Esophagus squamous epithelium (tissue), 5 donors: ENCODE data around the gene MSL3B.

Experiments used
- DNase-seq: peaks from one replicate; lab custom pipeline; 2025; lab: John Stamatoyannopoulos, UW
- H3K27ac ChIP-seq, 4 donors: fragments of 200-600 bp; sonication (generic); one replicate each; pipeline ENCODE4 v1.5.1; 2016 to 2019; ENCODE audit warnings: mild to moderate bottlenecking in 1 of 4
- H3K27me3 ChIP-seq, 4 donors: fragments of 200-600 bp; sonication (generic); 1 replicate in 3 of 4; 2 replicates in 1 of 4; pipeline versions ENCODE4 v1.5.1 to v1.6.0; 2017 to 2021; ENCODE audit warnings: antibody characterized with exemption in 1 of 4
- H3K36me3 ChIP-seq, 3 donors: fragments of 200-600 bp; sonication (generic); one replicate each; pipeline ENCODE4 v1.5.1; 2016 to 2019
- H3K4me1 ChIP-seq, 3 donors: fragments of 200-600 bp; sonication (generic); one replicate each; pipeline ENCODE4 v1.5.1; 2017 to 2019
- H3K4me3 ChIP-seq, 4 donors: fragments of 200-600 bp; sonication (generic); 1 replicate in 3 of 4; 2 replicates in 1 of 4; pipeline ENCODE4 v1.5.1; 2016 to 2019; ENCODE audit warnings: mild to moderate bottlenecking in 2 of 4, moderate library complexity in 1 of 4
- H3K9me3 ChIP-seq, 3 donors: fragments of 200-600 bp; sonication (generic); one replicate each; pipeline ENCODE4 v1.5.1; 2016 to 2019
- POLR2A ChIP-seq, 4 donors: fragments of 450-650 bp; IDR thresholded peaks; one replicate each; pipeline ENCODE4 v1.6.1; 2017; ENCODE audit warnings: antibody characterized with exemption in 4 of 4, mild to moderate bottlenecking in 4 of 4, moderate library complexity in 3 of 4
- WGBS, 2 donors: methylation state at CpG; one replicate each; pipeline ENCODE4 v1.1.5; 2018; 5-methylcytosine and 5-hydroxymethylcytosine counted together
- intact Hi-C: fragments of 100-400 bp; cut with DNase I; formaldehyde crosslinking; loops from one replicate; pipeline ENCODE4 v1.15.0; 2022
- TF ChIP-seq, protein P1 (sequence below), 6 experiments: fragments of 450-650 bp in 4 of 6; fragments of 200-600 bp in 2 of 6; sonication (generic) in 2 of 6; IDR thresholded peaks; one replicate each; pipeline ENCODE4 v1.5.1; 2016 to 2019; ENCODE audit warnings: antibody characterized with exemption in 6 of 6, mild to moderate bottlenecking in 4 of 6, moderate library complexity in 4 of 6
- donor health status: DM: yes; HTN: yes; CAD: no.

MSL3B gene

DNA sequence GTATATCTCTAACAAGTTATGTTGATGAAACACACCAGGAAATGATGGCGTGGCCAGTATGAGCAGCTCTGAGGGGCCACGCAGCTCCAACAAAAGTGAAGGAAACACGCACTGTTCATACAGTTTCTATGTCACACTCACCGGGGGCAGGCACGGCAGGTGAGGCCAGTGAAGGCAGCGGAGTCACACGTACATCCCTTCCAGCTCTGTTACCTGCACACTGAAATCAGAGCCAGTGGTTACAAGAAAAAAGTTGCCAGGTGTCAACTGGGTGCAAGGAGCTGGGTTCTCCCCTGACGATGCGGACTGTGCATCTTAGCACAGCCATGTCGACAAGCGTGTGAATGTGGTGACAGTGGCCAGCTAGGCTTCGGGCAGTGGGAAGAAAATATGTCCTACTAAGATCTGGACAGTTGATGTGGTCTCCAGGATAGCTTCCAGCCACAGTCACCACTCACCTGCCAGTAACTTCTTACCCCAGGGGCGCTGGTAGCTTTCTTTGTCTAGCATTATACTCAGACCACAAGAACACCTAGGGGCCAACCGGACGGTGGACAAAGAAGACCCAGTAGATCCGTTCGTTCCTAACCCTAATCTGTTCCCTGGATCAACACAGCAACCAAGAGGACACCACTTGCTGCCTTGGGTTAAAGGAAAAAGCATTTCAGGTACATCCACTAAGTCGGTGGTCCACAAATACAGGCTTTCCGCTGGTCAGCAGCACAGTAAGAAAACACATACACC is 23.9 kb downstream of the MSL3B start:
- no peak overlapping the region for H3K27ac ChIP-seq
- no peaks in the 10 kb centered on the region for H3K27me3 ChIP-seq
- peaks cover 0 to 77% (median 0%) of the 10 kb centered on the region in 3 donors for H3K36me3 ChIP-seq
- no peak overlapping the region for H3K4me3 ChIP-seq
- WGBS, 2 donors = 90 to 91% methylated on average over 17 of the region's 19 CpGs
- intact Hi-C loops = no loop called here
- H3K9me3 ChIP-seq = no peaks in the 10 kb centered on the region
- no peak for DNase-seq
- no peaks in the 10 kb centered on the region for H3K4me1 ChIP-seq
- no peak for TF ChIP-seq POLR2A (IDR thresholded peaks at IDR 0.05)

GRCh38 chr2:233841183-233841582 is 27.0 kb downstream of the MSL3B start:
- WGBS, 2 donors = 80 to 99% methylated on average over 9 to 11 of the region's 11 CpGs
- H3K4me1 ChIP-seq = no peaks in the 10 kb centered on the region
- intact Hi-C loops = no loop called here
- H3K9me3 ChIP-seq = no peaks in the 10 kb centered on the region
- peaks cover 0 to 56% (median 0%) of the 10 kb centered on the region in 3 donors for H3K36me3 ChIP-seq
- H3K4me3 ChIP-seq = no peak overlapping the region
- H3K27ac ChIP-seq = no peak overlapping the region
- H3K27me3 ChIP-seq = no peaks in the 10 kb centered on the region
- no peak for DNase-seq
- no peak for TF ChIP-seq POLR2A (IDR thresholded peaks at IDR 0.05)
- TF ChIP-seq, protein P1, sequence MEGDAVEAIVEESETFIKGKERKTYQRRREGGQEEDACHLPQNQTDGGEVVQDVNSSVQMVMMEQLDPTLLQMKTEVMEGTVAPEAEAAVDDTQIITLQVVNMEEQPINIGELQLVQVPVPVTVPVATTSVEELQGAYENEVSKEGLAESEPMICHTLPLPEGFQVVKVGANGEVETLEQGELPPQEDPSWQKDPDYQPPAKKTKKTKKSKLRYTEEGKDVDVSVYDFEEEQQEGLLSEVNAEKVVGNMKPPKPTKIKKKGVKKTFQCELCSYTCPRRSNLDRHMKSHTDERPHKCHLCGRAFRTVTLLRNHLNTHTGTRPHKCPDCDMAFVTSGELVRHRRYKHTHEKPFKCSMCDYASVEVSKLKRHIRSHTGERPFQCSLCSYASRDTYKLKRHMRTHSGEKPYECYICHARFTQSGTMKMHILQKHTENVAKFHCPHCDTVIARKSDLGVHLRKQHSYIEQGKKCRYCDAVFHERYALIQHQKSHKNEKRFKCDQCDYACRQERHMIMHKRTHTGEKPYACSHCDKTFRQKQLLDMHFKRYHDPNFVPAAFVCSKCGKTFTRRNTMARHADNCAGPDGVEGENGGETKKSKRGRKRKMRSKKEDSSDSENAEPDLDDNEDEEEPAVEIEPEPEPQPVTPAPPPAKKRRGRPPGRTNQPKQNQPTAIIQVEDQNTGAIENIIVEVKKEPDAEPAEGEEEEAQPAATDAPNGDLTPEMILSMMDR (IDR thresholded peaks at IDR 0.05) = no peak

DNA sequence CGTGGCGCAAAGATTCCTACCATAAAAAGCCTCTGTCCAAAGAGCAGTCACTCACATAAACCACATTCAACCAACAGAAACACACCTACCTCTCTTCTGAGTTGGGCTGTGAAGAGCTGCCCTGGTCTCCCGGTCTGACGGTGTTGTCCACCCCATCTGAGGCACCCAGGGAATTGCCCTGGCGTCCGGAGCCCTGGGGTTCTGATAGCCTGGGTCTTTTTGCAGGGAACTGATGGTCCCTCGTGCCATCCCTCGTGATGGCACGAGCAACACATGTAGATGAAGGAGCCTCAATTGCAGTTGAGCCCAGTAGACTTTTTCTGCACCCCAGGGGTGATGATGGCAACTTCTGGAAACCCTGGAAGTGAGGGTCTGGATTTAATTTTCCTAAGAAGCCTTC is 27.7 kb downstream of the MSL3B start:
- H3K4me1 ChIP-seq = no peaks in the 10 kb centered on the region
- H3K9me3 ChIP-seq = no peaks in the 10 kb centered on the region
- no peak for TF ChIP-seq POLR2A (IDR thresholded peaks at IDR 0.05)
- TF ChIP-seq, protein P1 (IDR thresholded peaks at IDR 0.05) = no peak
- peaks cover 0 to 54% (median 0%) of the 10 kb centered on the region in 3 donors for H3K36me3 ChIP-seq
- no peak for DNase-seq
- no peak overlapping the region for H3K4me3 ChIP-seq
- 85 to 95% methylated on average over 3 to 8 of the region's 9 CpGs for whole genome bisulfite sequencing, 2 donors
- no peaks in the 10 kb centered on the region for H3K27me3 ChIP-seq
- intact Hi-C loops = no loop called here
- no peak overlapping the region for H3K27ac ChIP-seq

- DNase-seq = no peak
- Histone ChIP-seq H3K4me1 (no peaks in the 10 kb centered on the region), H3K9me3 (no peaks in the 10 kb centered on the region), H3K27ac (no peak overlapping the region), H3K27me3 (no peaks in the 10 kb centered on the region), H3K4me3 (no peak overlapping the region), H3K36me3 (peaks cover 0 to 48% (median 0%) of the 10 kb centered on the region in 3 donors)
- 92 to 98% methylated on average over 6 to 9 of the region's 10 CpGs for WGBS, 2 donors
- TF ChIP-seq, protein P1 (IDR thresholded peaks at IDR 0.05) = no peak
- no peak for TF ChIP-seq POLR2A (IDR thresholded peaks at IDR 0.05)
- intact Hi-C loops = no loop called here
These were observed 28.8 kb downstream of the MSL3B start for GRCh38 chr2:233839447-233839820.

DNA sequence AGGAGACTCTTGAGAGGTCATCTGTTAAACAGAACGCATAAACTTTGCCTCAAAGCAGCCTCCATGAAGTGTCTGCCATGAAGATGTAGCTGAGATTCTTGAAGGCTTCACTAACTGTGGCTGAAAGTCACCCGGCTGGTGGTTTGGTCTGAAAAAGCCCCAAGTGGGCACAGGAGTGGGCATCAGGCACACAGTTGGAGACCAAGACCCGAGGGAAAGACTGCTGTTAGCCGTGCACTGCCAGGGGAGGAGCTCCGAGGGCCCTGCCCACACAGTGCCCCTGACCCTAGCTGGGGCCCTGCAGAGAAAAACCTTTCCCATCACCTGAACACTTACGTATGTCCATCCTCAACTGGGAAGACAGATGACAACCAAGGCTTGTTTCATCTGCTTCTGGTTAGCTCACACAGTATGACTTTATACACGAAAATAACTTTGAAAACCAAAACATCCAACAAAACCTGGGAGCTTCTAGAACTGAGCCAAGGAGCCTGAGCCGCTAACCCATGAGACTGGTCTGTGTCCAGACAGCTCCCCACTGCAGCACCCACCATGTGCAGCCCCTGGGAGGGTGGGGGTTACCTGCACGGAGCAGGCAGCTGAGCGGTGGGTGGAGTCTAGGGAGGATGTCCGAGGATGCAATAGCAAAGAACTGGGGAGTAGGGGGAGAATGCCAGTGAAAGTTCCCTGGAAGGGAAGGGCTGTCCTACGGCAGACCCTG is 29.3 kb downstream of the MSL3B start:
- no peak for TF ChIP-seq POLR2A (IDR thresholded peaks at IDR 0.05)
- TF ChIP-seq, protein P1 (IDR thresholded peaks at IDR 0.05) = no peak

More for the DNA sequence above, 29.3 kb downstream of the MSL3B start:
- Histone ChIP-seq H3K27ac (no peak overlapping the region), H3K4me1 (no peaks in the 10 kb centered on the region), H3K4me3 (no peak overlapping the region), H3K27me3 (no peaks in the 10 kb centered on the region), H3K9me3 (no peaks in the 10 kb centered on the region), H3K36me3 (peaks cover 0 to 44% (median 0%) of the 10 kb centered on the region in 3 donors)
- intact Hi-C loops = no loop called here
- DNase-seq = no peak
- WGBS, 2 donors = 88 to 90% methylated on average over 8 to 11 of the region's 12 CpGs
